AG09319 (cell line): ENCODE data around the gene KCNIP3.
"Not testable (repeated sequence)": the region's sequence is repeated elsewhere in the genome, so short reads cannot be mapped to it uniquely, and the experiment has no call there.

Source experiments
- DNase-seq: peaks from one replicate; pipeline ENCODE4 v3.0.0-alpha.2; 2010; ENCODE audit warnings: low read depth; ENCODE audit errors: extremely low read depth
- CTCF ChIP-seq: IDR thresholded peaks from 2 replicates; pipeline ENCODE4 v1.5.1; 2011; ENCODE audit warnings: low read depth, mild to moderate bottlenecking, inconsistent platforms, low read length, moderate library complexity

The KCNIP3 gene

GRCh38 chr2:95375532-95376150 lies 78.5 kb downstream of the KCNIP3 start:
- TF ChIP-seq CTCF, result no peak
- no peak for DNase-seq

- DNase-seq, result no peak
- TF ChIP-seq CTCF, result no peak
Measured at GRCh38 chr2:95376311-95377215, 79.4 kb downstream of the KCNIP3 start.

- DNase-seq, result no peak
- TF ChIP-seq CTCF, result no peak
Measured at GRCh38 chr2:95377216-95378123, 80.3 kb downstream of the KCNIP3 start.

GRCh38 chr2:95378281-95378680 lies 81.1 kb downstream of the KCNIP3 start:
- DNase-seq, result not testable (repeated sequence)

- no peak for DNase-seq
- TF ChIP-seq CTCF, result no peak; the same call in none of the 2 replicates
Measured at GRCh38 chr2:95379371-95379831, 82.3 kb downstream of the KCNIP3 start.

GRCh38 chr2:95380280-95380679 lies 83.1 kb downstream of the KCNIP3 start:
- DNase-seq, result no peak
- no peak for TF ChIP-seq CTCF

- no peak for TF ChIP-seq CTCF
- no peak for DNase-seq
Measured at GRCh38 chr2:95380731-95381130, 83.6 kb downstream of the KCNIP3 start.
